Stimulated activated CD4-positive, alpha-beta T cell treated with anti-CD3 and anti-CD28 coated beads, Interleukin-4, amount 100 ng/mL, for 4 hours (primary cell): ENCODE results near the gene MDH1.
"Not testable (repeated sequence)": the region's sequence is repeated elsewhere in the genome, so short reads cannot be mapped to it uniquely, and the experiment has no call there.

ENCODE experiments used
- DNase-seq, 2 experiments: peaks; one replicate each; pipeline ENCODE4 v3.0.0-alpha.2; 2020

MDH1 gene

DNA sequence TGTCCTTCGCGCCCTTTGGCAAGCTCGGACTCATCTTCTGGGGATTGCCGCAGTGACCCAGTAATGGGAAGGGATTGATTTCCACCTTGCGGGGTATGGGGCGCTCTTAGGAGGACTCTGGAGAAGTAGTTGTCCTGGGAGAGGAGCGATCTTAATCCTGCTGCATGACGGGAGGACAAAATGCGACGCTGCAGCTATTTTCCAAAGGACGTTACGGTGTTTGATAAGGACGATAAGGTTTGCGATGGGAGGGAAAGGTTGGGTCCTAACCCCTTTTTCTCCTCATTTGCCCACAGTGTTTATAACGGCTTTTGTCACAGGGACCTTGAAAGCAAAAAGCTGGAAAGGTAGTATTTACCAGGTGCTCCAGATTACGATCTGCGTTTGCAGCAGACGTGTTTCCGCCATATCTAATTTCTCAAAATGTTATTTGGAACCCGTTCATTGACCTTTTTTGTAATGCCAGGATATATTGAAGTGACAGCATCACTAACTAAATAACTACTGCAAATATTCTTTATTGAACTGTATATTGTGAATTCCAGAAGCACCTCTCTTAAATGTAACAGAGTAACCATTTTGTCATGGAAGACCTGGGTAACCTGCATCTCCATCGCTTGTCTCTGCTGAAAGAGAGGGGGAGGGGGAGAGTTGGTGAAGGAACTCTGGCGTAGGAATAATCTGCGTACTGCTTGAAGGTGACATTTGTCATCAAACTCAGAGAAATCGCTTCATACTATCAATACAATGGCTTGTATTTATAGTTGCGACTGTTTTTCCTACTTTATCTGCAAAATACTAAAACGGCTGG lies 590 bp downstream of the MDH1 start:
- no peak for DNase-seq

DNA sequence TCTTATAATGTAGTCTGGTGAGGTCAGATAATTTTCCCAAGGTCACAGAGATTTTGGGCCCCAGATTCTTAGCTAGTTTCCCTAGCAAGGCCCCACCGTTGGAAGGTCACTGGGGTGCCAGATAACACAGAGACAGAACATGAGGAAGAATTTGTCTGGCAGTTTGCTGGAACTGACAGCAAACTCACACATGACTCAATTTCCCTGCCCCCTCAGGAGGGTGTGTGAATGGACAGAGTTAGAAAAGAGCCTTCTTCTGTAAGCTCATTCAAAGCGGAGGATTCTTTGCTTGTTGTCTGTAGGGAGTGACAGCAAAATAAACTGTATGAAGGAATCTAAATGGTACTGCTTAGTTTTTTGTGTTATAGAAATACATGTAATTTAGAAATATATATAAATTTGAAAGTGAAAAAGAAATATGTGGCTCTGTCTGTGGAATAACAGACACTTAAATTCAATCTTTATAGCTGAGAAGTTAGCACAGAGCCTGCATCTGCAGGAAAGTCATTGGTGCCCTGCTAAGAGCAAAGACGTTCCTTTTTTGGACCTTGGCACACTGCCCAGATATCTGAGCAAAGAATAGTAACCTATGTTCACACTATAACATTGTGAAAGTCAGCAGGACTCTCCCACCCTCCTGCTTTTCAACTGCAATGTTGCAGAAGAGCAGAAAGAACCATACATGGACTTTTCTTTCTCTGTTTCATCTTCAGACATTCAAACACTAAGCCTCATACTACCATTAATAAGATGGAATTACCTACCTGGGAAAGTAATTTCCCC lies 2.1 kb downstream of the MDH1 start:
- no peak for DNase-seq

DNA sequence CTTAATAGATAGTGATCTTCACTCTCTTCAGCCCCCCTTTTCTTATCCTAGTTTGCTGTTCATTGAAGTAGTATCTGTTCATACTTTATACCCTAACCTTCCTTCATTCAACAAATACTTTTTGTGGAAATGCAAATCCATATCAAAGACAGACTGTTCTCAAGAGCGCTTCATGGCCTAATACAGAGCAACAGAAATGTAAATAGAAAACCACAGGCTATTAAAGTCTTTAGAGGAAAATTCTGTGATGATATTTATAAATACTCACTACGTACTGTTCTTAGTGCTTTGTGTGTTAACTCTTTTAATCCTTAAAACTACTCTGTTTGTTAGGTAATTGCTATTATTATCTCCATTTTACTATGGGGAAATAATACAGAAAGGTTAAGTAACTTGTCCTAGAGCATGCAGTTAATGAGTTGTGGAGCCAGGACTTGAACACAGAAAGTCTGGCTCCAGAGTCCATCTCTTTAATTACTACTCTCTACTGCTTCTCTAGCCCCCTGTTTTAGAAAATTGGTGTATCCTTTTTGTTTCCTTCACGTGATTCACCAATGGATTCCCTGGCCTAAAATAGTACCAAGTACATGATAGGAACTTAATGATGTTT lies 2.9 kb downstream of the MDH1 start:
- DNase-seq, result no peak

DNA sequence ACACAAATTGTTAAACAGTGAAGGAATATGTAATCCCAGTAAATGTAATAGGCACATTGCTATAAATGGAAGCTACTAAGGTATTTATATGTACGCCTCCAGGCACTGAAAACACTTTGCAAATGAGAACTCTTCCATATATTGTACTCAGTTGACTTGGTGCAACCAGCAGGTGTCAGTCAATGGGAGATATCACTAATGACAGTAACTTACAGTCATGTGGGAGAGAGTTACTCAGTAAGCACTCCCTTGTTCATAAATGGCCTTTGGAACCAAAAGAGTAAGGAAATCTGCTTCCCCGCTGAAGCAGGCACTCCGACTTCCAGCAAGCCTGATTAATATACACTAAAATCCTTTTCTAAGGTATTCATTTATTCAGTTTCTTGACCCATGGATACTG lies 5.9 kb downstream of the MDH1 start:
- no peak for DNase-seq

DNA sequence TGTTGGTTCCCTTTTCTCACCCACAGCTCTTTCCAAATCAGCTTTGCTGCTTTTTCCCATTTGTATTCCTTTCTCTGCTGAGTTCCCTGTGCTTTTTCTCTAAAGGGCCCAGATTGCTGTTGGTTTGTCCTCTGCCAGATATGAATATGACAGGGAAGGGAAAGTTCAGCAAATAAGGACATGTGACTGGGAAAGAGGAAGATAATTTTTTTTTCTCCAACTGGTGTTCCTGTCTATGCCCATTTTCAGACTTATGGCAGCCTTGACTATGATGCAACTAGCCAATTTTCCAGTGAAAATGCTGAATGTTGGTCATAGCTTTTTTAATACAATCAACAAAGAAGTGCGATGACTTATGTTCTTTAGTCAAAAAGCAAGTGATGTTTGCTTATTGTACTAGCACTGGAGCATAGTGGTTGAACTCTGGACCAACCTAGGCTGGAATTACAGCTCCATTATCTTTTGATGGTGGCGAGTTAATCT lies 7.7 kb downstream of the MDH1 start:
- DNase-seq, result no peak

DNA sequence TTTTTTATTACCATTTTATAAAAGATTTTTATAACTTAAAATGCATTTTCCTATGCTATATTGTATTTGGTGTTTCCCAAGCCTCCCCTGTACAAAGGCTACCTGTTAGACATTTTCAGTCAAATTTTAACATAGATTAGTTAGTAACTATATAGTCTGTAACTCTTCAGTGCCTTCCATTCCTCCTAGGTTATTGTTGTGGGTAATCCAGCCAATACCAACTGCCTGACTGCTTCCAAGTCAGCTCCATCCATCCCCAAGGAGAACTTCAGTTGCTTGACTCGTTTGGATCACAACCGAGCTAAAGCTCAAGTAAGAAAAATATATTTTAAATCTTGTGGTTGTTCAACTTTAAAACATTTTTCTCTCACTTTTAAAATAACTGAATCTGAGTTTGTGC lies 10.2 kb downstream of the MDH1 start:
- no peak for DNase-seq

DNA sequence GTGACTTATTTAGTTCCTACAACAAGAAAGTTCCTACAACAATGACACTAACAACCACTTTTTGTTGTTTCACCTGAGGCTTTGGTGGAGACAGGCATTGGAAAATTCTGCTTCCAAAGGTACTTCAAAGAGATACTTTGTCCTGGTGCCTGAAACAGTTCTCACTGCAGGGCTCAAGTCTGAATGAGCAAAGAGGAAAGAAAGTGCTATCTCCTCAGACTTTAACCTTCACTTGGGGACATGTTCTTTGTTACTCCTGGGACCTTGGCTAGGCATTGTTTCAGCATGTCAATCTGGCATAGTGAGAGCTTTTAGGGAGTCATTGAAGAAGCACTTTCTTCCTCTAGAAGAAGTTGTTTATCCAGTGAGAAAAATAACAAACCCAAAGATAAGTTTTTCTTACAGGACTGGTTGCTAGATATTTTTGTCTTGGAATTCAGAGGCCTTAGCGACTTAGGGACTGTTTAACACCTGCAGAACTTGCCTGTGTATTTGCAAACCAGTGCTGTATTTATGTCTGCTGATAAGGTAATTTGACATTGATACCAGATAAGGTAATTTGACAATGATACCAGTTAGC lies 12.2 kb downstream of the MDH1 start:
- DNase-seq, result no peak

DNA sequence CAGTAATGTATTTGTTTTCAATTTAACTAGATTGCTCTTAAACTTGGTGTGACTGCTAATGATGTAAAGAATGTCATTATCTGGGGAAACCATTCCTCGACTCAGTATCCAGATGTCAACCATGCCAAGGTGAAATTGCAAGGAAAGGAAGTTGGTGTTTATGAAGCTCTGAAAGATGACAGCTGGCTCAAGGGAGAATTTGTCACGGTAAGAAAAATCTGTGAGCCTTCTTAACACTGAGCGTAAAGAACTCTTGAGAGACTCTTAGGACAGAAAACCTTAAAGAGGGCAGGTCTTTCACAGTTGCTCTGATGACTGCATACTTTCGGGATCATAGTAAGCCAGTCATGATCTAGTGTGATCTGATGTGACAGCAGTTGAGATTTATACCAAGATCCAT lies 15.9 kb downstream of the MDH1 start:
- no peak for DNase-seq

DNA sequence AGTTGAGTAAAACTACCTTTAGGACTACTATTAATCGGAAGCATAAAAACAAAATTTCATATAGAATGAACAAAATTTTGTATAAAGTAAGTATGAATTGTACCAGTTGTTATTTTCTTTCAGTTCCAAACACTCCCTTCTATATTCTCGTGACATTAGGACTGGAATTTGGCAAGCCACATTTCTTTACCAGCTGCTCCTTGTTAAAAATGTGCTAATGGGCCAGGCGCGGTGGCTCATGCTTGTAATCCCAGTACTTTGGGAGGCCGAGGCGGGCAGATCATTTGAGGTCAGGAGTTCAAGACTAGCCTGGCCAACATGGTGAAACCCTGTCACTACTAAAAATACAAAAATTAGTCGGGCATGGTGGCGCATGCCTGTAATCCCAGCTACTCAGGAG lies 20.1 kb downstream of the MDH1 start:
- DNase-seq, result not testable (repeated sequence)

DNA sequence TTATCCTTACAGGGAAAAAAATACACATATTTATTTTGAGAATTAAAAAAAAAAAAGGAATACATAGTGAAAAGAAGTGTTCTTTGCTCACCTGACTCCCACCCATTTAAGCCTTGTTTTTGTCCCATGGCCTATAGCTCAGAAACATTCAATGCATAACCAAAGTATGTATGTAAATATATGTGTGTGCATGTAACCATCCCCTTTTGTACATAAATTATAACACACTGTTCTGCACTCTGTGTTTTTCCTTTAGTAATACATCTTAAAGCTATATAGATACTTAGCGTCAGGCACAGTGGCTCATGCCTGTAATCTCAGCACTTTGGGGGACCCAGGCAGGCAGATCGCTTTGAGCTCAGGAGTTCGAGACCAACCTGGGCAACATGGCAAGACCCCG lies 21.8 kb downstream of the MDH1 start:
- DNase-seq, result no peak

DNA sequence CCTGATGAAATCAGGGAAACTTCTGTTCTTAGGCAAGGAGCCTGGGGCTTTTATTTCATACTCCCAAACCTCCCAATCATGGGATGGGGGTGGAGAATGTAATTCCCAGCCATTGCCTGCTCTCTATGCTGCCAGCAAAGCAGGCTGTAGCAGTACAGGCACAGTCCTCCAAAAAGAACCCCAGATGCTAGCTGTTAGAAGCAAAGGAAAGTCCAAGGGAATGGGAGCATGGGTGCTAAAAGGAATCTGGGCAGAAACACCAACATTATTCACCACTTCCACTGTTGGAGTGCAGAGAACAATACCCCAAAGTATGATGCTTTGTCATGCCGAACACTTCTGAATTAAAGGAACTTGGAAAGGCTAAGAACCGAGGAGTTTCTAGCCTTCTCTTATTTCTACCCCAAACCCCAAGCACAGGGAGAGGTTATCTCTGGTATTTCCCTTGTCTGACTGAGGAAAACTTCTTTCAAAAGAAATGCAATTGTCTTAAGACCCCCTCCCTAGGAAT lies 24.7 kb downstream of the MDH1 start:
- DNase-seq, result no peak

DNA sequence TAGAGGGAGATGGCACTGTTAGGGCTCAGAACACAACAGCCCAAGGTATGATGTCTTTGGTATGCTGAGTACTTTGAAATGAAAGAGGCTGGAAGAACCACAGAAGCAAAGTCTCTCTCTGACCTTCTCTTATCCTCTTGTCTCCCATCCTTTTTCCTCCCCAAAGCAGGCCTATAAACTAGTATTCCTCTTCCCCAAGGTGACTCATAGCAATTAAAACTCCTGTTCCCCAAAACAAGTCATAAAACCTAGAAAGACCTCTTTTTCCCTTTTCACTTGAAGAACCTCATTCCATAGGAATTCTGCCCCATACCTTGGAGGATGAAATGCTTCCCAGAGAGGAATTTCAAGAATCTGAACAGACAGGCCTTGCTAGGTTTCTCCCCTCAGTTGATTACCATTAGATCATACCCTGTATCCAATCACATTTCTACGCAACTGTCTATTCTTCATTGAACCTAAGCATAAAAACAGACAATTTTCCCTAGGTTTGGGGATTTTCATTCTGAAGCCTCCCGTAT lies 25.7 kb downstream of the MDH1 start:
- DNase-seq, result no peak

DNA sequence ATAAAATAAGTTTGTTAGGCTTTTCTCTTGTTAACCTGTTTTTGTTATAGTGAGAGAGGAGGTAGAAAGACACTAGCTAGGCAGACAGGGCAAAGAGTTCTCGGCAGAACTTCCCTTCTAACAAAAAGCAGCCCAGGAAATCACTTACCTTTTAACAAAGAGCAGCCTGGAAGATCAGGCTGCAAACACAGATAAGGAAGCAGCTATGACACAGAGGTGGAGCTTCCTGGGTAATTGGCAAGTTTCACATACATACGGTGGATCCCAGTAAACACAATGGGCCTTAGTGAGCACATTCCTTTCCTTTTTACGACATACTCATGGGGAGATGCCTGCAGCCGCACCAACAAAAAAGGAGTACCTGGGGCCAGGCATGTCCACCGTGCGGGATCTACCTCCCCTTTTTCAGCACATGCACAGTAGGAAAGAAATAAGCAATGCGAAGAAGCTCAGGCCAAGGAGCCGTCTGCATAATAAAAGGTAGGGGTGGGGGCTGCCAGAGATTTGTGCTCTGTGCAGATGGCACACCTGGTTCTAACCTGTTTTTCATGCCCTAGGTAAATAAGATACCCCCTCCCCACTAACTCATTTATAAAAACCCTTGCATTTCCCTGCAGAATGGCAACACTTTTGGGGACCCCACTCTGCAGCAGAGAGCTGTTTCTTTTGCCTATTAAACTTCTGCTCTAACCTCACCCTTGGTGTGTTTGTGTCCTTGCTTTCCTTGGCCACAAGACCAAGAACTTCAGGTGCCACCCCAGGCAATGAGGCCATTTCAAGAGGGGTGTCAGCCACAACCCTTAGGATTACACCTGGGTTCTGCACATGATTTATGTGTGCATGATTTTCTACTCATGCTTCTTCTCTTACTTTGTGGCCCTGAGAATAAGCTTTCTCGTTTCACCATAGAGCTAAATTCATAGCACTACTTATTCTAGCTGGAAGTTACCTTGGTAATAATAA lies 26.5 kb downstream of the MDH1 start:
- DNase-seq, result no peak

DNA sequence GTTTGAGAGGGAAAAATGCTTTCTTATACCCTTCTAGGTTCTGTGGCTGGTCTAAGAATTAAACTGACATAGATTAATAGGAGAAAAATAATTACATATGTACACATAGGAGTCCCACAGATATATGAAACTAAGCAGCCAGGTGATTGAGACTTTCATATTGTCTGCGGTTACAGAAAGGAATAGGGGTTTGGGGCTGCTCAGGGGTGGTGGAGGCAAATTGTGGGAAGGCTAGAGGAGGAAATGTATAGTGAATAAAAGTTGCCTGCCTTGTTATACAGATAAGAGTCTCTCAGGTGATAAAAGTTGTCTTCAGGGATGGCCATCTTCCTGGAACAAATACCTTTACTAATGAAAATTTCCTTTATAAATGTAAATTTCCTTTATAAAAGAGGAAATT lies 28.6 kb downstream of the MDH1 start:
- no peak for DNase-seq

DNA sequence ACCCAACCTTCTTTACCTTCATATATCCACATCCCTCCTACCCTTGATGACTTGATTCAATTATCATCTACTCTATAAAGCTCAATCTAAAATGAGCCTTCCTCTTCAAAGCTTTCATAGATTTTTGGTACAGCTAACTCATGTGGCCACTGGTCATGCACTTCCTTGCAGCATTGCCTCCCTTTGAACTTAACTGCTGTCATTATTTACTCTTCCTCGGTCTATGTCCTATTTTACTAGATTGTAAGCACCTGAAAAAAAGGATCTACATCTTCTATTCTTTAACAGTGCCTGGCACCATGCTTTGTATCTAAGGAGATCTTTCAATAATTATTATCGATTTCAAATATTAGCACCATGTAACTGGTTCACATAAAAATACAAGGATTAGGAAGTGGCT lies 30.6 kb downstream of the MDH1 start:
- DNase-seq, result no peak

DNA sequence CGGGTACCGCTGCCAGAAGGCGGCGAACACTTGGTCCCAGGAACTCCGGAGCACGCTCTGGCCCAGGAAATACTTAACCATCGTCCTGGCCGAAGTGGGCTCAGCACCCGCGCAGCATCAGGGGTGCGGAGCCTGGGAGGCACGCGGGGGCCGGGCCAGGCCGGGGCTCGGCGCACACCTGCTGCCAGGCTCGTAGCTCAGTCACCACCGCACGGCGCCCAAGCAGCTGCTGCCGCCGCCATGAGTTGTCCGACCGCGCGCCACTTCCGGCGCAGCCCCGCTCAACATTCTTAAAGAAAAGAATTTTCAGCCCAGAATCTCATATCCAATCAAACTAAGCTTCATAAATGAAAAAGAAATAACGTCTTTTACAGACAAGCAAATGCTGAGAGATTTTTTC lies 34.0 kb downstream of the MDH1 start:
- DNase-seq, result no peak

DNA sequence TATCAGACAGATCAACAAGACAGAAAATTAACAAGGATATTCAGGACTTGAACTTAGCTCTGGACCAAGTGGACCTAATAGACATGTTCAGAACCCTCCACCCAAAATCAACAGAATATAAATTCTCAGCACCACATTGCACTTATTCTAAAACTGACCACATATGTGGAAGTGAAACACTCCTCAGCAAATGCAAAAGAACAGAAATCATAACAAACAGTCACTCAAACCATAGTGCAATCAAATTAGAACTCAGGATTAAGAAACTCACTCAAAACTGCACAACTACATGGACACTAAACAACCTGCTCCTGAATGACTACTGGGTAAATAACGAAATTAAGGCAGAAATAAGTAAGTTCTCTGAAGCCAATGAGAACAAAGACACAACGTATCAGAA lies 35.0 kb downstream of the MDH1 start:
- not testable (repeated sequence) for DNase-seq

DNA sequence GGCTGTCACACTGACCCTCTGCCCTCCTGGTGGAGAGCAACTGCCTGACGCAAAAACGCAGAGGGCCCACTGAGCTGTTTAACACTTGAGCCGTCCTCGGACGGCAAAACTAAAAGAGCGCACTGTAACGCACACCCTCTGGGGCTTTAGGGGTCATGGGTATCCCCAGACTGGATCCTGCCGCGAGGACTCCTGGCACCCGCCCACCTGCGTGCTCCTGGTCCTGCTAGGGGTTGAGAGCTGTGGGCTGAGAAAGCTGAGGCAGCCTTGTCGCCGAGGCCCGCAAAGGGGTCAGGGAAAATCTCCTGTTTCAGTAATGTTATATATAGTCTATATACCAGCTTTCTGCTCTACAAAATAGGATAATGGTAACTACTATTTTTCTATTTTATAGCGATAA lies 39.1 kb downstream of the MDH1 start:
- no peak for DNase-seq

DNA sequence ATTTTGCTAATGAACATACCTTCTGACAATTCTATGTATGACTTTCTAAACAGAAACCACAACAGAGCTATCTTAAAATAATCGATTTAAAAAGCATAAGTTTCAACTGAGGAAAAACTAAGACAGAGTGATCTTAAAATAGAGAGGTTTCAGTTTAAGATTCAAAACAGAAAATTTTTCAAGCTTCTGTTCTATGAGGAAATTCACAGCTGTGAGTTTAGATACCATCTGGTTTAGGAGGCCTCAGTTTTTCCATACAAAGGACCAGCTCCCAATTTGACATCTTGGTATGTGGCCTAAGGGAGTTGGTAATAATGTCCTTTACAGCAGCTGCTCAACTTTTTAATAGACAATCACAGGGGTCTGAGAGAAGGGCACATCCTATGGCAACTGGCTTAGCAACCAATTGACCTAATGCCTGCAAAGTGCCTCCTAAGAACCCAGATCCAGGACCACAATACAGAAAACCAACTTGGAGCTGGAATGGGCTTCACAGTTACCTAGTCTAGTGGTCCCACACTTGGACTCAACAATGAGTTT lies 39.7 kb downstream of the MDH1 start:
- DNase-seq, result no peak

DNA sequence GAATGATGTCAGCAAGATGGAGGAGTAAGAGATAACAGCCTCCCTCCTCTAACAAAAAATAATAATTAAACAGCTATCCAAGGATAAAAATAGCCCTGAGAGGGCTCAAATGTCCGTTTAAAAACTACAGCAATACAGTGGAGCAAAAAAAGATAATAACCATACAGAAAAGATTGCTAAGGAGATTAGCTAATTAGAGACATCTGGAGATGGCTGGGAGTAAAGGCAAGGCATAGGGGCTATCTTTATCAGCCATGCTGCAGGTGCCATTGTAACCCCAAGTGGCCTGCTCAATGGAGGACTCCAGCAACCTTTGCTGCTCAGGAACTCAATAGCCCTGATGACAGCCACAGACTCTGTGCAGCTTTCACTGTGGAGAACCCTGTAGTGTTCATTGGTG lies 42.7 kb downstream of the MDH1 start:
- DNase-seq, result no peak

DNA sequence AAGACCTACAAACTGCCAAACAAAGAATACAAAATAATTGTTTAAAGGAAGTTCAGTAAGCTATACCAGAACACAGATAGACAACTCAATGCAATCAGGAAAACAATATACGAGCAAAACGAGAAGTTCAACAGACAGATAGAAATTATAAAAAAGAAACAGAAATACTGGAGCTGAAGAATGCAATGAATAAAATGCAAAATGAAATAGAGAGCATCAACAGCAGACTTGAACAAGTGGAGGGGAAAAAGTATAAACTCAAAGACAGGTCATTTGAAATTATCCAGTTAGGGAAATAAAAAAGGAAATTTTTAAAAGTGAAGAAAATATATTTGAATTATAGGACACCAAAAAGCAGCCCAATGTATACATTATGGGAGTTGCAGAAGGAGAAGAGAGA lies 43.6 kb downstream of the MDH1 start:
- DNase-seq, result no peak

DNA sequence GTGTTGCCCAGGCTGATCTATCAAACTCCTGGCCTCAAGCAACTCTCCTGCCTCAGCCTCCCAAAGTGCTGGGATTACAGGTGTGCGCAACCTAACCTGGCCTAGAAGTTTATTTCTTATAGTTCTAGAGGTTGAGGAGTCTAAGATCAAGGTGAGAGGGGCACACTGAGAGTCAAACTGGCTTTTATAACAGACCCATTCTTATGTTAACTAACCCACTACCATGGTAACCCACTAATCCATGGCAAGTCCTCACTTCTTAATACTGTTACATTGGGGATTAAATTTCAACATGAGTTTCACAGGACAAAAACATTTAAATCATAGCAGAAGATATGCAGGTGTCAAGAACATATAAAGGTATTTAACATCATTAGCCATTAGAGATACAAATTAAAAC lies 50.6 kb downstream of the MDH1 start:
- no peak for DNase-seq
